Stimulated activated CD8-positive, alpha-beta memory T cell treated with anti-CD3 and anti-CD28 coated beads, Interleukin-15, amount 100 ng/mL, for 1 hour (primary cell): ENCODE data around the gene INTS4.
"Not testable (repeated sequence)": the region's sequence is repeated elsewhere in the genome, so short reads cannot be mapped to it uniquely, and the experiment has no call there.

Source experiments
- DNase-seq: peaks from one replicate; pipeline ENCODE4 v3.0.0-alpha.2; 2020; ENCODE audit warnings: low read depth

The INTS4 gene, protein sequence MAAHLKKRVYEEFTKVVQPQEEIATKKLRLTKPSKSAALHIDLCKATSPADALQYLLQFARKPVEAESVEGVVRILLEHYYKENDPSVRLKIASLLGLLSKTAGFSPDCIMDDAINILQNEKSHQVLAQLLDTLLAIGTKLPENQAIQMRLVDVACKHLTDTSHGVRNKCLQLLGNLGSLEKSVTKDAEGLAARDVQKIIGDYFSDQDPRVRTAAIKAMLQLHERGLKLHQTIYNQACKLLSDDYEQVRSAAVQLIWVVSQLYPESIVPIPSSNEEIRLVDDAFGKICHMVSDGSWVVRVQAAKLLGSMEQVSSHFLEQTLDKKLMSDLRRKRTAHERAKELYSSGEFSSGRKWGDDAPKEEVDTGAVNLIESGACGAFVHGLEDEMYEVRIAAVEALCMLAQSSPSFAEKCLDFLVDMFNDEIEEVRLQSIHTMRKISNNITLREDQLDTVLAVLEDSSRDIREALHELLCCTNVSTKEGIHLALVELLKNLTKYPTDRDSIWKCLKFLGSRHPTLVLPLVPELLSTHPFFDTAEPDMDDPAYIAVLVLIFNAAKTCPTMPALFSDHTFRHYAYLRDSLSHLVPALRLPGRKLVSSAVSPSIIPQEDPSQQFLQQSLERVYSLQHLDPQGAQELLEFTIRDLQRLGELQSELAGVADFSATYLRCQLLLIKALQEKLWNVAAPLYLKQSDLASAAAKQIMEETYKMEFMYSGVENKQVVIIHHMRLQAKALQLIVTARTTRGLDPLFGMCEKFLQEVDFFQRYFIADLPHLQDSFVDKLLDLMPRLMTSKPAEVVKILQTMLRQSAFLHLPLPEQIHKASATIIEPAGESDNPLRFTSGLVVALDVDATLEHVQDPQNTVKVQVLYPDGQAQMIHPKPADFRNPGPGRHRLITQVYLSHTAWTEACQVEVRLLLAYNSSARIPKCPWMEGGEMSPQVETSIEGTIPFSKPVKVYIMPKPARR

DNA sequence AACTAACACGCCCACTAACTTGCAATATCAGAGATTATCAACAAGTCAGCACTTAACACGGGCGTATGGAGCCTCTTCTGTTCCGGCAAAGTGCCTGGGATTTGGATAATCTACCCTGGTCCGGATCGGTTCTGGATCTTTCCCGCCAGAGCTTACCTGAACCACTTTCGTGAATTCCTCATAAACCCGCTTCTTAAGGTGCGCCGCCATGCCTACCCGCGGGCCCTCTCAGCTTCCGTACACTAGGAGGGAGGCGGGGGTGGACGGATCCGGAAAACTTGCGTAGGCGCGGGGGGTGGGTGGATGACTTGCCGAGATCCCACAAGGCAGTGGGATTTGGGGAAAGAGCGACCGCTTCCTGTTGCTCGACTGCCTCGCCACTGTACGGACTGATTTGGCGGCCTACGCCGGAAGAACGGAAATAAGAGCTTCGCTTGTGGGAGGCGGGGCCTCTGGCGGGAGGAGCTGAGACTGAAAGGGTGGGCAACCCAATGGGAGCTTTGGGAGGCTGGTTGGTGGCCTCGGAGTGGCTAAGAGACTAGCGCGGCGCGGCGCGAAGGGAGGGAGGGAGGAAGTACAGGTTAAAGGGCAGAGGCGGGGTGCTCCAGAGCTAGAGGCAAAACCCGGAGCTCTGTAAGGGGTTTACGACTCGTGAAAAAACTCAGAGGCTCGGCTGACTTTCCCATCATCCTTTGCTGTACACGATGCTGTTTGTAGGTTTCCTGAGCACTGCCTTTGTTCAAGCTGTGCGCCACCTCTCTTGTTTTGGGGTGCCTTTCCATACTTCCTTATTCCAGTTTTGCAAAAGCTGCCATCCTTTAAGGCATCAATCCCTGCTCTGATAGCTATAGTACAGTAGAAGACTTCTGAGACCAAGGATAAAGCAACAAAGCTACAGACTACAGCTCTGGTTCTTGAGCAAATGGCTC lies at the start of gene INTS4:
INTS4 (minus strand) TSS at position 235 of the 929 bp plus-strand sequence; CDS start at position 210, 25 bp downstream.
- peak; percentile 96 for DNase-seq

DNA sequence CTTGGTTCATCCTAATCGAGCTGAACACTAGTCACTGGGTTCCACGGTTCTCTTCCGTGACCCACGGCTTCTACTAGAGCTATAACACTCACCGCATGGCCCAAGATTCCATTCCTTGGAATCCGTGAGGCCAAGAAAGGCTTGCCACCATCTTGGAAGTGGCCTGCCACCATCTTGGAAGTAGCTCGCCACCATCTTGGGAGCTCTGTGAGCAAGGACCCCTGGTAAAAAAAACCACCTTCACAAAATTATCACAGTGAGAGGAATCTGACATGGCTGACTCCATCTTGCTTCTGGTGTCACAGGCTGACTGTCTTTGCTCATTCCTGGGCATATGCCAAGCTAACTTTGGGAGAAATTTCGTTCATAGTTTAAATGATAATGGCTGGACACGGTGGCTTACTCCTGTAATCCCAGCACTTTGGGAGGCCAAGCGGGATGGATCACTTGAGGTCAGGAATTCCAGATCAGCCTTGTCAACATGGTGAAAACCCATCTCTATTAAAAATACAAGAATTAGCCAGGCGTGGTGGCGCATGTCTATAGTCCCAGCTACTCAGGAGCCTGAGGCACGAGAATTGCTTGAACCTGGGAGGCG lies 47.5 kb upstream of the INTS4 start:
- no peak for DNase-seq

DNA sequence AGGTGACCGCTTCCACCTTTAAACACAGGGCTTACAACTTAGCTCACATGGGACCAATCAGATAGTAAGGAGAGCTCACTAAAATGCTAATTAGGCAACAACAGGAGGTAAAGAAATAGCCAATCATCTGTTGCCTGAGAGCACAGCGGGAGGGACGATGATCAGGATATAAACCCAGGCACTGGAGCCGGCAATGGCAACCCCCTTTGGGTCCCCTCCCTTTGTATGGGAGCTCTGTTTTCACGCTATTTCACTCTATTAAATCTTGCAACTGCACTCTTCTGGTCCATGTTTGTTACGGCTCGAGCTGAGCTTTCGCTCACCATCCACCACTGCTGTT lies 46.9 kb upstream of the INTS4 start:
- DNase-seq: not testable (repeated sequence)

DNA sequence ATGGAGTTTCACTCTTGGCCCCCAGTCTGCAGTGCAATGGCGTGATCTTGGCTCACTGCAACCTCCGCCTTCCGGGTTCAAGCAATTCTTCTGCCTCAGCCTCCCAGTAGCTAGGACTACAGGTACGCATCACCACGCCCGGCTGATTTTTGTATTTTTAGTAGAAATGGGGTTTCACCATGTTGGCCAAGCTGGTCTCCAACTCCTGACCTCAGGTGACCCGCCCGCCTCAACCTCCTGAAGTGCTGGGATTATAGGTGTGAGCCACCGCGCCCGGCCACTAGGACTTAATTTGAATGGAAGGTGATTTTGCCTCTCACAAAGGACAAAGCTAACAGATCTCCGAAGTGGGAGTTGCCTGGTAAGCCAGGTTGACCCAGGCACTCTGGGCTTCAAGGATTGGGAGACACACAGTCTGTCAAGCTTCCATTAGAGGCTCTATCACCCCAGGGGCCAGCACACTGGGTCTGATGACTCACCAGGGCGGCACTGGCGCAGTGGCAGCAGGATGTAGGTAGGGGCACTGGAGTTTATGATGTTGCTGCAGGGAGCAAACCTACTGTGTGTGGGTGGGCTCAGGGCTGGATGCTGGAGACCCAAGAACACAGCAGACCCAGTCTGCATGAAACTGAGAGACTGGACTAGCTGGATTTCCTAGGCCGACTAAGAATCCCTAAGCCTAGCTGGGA lies 46.4 kb upstream of the INTS4 start:
- DNase-seq: no peak

DNA sequence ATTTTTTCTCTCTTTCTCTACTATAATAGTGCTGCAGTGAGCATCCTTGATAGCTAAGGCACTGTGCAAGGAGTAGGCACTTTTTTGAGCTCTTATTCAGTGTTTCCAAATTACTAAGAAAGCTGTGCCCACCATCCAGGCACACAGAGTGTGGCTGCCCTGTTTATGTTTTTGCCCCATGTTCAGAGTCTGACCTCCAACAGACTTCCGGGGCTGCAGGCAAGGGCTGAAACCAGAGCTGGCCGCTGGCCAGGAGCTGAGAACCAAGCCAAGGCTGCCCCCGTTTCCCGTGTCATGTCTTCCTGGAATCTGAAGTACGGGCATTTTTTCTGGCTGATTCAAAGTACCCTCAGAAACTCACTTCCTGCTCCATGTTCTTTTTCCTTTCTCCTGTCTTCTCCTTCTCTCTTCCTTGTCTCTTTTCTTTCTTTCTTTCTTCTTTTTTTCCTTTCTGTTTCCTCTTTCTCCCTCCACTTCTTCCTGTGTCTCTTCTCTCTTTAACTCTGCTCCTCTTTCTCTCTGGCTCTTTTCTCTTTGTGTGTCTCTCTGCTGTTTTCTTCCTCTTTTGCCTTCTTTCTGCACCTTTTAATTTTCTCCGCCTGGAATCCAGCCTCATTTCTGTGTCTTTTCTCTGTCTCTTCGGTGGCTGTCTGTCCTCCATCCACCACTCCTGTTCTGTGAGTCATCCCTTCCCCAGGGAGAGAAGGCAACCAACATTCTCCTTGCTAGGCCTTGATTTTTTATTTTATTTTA lies 45.6 kb upstream of the INTS4 start:
- DNase-seq: no peak

DNA sequence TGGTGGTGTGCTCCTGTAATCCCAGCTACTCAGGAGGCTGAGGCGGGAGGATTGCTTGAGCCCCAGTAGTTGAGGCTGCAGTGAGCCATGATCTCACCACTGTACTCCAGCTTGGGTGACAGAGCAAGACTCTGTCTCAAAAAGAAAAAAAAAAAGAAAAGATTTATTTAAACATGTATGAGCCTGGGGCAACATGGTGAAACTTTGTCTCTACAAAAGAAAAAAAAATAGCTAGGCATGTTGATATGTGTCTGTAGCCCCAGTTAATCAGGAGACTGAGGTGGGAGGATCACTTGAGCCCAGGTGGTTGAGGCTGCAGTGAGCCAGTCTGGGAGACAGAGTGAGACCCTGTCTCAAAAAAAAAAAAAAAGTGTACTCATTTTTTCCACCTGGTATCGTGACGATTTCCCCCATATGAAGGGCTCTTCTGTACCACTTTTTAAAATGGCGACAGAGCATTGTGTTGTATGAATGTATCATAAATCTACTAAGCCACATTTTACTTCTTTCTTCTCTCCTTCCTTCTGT lies 45.0 kb upstream of the INTS4 start:
- DNase-seq: no peak

DNA sequence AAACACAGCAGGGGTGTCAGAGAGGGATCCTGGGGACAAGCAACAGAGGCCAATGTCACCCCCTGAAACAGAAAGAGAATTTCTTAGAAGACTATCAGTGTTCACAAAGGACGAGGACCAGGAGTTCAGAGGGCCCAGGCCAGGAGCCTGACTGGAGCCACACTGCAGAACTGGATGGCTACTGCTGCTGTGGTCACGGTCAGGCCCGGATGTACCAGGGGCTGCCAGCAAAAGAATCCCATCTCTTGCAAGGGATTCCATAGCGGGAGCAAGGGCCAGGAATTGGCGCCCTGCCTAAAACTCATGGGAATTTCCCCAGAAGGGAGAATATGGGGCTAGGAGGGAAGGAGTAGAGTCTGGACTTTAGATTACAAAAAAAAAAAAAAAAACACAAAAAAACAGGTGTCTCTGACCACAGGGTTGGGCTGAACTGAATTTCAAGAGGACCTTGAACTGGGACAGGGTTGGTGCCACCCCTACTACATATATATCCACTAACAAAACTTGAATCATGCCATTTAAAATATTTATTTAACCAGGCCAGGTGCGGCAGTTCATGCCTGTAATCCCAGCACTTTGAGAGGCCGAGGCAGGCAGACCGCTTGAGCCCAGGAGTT lies 44.3 kb upstream of the INTS4 start:
- no peak for DNase-seq

DNA sequence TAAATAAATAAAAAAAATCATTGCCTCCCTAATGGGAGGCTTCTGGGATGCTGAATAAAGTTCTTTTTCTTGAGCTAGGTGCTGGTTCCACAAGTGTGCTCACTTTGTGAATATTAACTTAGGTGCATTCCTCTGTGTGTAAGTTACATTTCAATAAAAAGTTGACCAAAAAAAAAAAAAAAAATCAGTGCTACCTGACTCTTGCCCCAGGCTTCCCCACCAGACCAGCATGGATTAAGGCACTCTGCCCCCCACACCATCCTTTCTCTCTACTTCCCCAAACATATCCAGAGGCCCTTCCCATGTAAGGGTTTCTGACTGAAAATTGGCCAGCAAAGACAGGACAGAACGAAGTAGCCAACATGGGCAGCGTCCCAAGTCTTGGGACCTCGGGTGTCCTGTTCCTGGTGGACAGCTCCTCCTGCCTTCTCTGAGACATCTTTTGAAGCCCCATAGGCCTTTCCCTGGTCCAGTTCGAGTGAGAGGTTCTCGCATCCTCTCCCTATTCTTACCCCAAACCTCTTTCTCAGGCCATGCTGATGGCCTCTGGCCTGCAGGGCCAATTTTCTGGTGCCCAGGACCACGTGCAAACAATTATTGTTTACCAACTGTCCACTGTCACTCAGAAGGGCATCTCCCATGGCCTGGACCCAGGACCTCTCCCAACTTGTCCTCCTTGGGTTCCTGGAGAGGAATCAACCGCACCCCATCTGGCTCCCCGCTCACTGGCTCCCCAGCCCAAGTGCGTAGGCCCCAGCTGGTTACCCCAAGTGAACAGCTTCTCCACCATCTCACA lies 43.6 kb upstream of the INTS4 start:
- DNase-seq: no peak

DNA sequence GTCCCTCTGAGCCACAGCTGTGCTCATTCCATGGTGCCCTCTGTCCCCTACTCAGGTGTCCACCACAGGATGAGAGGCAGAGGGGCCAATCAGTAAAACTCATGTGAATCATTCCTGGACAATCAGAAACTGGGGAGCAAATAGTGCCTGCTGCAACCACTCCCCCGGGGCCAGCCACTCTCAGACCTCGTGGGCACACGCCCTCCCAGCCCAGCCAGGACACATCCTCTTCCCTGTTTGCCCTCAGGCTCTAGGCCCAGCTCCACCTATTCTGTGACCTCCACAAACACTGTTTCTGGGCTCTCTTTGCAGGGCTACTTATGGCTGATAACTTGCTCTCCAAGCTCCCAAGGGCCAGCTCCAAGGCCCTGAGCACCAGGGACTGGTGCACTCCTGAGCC lies 42.6 kb upstream of the INTS4 start:
- no peak for DNase-seq

DNA sequence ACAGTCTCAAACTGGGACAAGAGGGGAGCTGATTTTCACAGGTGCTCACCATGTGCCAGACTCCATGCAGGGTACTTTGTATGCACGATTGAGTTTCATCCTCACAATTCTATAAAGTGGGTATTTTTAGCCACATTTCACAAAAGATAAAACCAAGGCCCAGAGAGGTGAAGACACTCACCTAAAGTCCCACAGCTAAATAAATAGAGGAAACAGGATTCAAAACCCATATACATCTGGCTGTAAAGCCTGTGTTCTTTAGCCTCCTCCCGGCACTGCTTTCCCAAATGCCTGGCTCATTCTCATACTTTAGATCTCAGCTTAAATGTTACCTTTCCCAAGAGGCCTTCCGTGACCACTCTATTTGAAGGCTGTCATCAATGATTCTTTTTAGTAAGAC lies 41.8 kb upstream of the INTS4 start:
- DNase-seq: no peak

DNA sequence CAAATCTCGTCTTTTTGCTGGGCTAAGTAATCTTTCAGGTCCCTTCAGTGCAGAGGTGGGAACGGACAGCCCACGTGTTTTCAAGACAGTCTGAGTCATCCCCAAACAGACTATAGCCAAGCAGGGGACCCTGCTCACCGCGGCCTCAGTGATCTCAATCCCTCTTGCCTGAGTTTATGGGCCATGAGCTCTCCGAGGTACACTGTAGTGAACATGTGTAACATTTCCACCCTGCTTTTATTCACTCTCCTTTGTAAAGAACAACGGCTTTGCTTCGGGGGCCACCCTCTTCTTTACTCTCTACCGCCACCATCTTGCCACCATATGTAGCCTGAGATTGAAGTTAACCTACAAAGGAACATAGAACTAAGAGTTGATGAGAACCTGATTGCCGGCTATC lies 40.2 kb upstream of the INTS4 start:
- DNase-seq: no peak

DNA sequence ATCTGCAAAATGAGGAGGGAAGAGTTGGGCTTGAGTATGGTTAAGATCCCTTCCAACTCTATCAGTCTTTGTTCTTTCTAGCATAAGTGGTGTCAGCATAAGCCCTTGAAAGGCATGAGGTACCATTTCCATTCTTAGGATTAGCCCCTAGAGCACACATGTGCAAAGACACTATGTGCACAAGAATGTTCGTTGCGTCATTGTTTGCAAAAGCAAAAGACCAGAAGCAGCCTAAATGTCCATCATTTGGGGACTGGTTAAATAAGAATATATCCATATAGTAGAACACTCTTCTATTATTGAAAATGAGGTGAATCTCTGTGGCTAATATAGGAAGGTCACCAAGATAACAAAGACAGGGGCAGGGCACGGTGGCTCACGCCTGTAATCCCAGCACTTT lies 38.6 kb upstream of the INTS4 start:
- DNase-seq: no peak

DNA sequence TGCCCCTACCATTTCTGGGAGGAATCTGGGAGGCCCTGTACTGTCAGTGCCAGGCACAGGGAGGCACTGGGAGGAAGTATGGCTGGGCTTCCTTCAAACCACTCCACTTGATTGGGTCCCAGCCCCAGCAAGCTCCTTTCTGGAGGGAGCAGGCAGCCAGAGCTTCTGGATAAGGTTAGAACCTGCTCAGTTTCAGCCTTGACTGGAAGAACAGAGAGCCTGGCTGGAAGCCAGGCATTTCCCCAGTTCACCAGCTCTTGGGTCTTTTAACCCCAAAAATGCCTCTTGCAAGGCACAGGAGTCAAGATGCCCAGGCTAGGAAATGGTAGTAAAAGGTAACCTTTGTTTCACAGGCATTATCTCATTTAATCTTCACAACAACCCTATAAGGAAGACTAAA lies 37.6 kb upstream of the INTS4 start:
- DNase-seq: no peak

DNA sequence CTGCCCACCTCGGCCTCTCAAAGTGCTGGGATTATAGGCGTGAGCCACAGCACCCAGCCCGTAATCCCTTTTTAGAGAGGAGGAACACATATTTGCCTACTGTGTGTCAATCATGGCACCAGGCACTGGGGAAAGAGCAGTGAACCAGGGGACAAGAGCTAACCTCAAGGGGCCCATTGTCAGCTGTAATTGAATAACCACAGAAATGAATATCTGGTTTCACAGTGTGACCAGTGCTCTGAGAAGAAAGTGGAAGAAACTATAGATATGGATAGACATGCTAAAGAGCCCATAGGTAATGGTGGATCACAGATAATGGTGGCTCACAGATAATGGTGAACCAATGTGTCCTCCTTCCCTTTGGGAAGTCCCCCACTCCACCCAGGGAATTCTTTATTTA lies 37.2 kb upstream of the INTS4 start:
- DNase-seq: no peak

DNA sequence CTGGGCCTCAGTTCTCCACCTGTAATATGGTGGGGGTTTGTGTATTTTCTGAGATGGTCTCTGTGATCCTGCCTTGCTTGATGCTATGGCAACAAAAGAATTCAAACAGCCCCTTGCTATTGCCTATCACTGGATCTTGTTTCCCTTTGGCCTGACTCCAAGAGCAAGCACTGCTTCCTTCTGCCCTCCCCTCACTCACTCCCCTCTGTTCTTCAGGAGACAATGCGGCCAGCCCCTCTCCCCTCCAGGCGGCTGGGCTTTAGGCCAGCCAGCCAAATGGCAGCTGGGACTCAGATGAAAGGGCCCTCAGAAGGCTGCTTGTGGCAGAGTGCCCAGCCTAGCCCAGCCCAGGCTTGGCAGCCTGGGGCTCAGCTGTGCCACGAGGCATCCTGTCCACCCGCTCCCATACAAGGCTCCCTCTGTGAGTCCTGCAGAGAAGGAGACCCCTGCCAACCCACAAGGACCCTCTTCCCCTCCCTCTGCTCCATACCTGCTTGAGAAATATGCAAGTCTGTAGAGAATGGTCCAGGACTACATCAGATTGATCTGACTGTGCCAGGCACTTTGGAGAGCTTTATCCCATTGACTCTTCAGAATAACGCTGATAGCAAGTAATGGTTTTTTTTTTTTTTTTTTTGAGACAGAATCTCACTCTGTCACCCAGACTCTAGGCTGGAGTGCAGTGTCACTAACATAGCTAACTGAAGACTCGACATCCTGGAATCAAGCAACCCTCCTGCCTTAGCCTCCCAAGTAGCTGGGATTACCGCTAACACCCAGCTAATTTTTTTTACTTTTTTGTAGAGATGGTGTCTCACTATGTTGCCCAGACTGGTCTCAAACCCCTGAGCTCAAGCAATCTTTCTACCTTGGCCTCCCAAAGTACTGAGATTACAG lies 36.2 kb upstream of the INTS4 start:
- no peak for DNase-seq

DNA sequence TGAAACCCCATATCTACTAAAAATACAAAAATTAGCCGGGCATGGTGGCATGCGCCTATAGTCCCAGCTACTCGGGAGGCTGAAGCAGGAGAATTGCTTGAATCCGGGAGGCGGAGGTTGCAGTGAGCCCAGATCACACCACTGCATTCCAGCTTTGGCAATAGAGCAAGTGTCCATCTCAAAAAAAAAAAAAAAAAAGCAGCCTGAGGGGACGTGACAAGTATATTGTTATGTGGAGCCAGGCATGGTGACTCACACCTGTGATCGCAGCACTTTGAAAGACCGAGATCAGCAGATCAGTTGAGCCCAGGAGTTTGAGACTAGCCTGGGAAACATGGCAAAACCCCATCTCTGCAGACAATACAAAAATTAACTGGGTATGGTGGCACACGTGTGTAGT lies 34.0 kb upstream of the INTS4 start:
- not testable (repeated sequence) for DNase-seq

DNA sequence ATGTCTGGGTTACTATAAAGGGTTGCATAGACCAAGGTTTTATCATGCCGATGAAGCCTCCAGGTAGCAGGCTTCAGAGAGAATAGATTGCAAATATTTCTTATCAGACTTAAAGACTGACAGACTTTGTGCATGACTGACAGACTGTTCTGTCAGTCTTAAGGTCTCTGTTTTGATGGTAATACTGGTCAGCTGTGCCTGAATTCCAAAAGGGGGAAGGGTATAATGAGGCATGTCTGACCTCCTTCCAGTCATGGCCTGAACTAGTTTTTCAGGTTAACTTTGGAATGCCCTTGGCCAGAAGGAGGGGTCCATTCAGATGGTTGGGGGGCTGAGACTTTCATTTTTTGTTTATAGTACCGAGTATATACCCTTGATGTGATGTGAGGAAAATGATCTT lies 33.3 kb upstream of the INTS4 start:
- DNase-seq: no peak

DNA sequence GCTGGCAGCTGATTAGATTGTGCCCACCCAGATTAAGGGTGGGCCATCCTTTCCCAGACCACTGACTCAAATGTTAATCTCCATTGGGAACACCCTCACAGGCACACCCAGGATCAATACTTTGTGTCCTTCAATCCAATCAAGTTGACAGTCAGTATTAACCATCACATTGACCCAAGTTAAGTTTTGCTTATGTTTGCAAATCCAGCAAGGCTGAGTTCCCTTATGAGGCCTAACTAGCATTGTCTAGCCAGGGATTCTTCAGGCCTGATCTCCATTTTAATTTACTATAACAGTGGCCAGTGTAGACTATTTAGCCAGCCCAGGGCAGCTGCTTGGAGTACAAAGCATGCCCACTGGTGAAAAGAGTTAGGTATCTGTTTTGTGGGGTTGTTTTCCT lies 30.9 kb upstream of the INTS4 start:
- no peak for DNase-seq
